HG03039 (cell line): ENCODE results near the gene PLCL2.

Experiments used
- ATAC-seq: cut with Tn5 transposase; IDR thresholded peaks from one replicate; pipeline ENCODE4 v1.9.1; 2021; ENCODE audit warnings: mild to moderate bottlenecking, moderate library complexity; ENCODE audit not compliant: unreplicated experiment

The PLCL2 gene

GRCh38 chr3:17065315-17065714 is 180.6 kb downstream of the PLCL2 start:
- no peak for ATAC-seq

DNA sequence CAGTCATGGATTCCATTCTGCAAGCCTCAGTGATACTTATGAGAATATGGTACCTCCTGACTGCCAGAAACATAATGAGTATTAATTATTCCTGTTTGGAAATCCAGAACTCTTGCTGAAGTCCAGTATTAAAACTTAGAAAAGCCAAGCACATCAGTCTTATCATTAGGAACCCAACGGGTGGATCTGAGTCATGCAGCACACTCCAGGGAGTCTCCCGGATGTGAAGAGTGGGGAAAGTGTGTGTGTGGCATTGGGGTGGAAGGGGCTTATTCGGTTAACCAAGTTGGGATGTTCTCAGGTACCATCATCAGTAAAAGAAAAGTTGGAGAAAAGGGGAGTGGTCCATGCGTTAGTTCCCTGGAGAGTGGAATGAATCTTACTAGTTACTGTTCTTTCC is 181.1 kb downstream of the PLCL2 start:
- ATAC-seq, result no peak

- ATAC-seq, result no peak
These were observed 185.0 kb downstream of the PLCL2 start for GRCh38 chr3:17069754-17070153.

DNA sequence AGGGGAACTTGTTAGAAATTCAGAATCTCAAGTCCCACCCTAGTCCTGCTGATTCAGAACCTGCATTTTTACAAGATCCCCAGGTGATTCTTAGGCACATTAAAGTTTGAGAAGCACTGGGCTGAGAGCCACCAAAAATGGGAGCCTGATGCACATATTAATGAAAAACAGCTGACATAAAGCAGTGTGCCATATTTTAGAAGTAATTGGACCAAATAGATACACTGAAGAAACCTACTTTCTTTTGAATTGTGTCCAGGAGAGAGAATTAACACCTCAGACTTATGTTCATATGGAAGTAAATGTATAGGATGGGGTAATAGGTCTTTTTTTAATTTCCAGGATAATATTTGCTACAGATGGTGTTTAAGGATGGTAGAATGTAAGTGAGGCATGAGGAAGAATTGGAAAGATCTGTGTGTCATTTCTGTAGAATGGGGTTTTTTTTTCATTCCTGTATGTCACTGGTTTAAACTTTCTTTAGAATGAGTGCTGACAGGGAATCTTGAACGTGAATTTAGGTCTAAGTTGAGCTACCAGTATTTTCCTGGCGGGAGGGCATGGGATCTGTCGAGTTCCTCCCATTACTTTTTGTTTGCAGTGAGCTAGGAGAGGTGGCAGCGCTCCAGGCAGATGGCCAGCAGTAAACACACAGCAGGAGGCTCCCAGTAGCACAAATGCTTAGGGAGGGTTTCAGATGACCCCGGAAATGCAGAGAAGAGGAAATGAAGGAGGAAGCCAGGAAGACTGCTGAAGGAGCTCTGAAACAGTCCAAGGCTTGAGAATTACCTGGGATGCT is 185.6 kb downstream of the PLCL2 start:
- no peak for ATAC-seq

DNA sequence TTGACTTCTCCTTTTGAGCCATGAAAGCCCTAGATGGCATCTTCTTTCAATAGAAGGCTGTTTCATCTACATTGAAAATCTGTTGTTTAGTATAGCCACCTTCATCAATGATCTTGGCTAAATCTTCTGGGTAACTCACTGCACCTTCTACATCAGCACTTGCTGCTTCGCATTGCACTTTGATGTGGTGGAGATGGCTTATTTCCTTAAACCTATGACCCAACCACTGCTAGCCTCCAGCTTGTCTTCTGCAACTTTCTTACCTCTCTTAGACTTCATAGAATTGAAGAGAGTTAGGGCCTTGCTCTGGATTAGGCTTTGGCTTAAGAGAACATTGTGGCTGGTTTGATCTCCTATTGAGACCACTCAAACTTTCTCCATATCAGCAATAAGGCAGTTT is 189.8 kb downstream of the PLCL2 start:
- no peak for ATAC-seq

DNA sequence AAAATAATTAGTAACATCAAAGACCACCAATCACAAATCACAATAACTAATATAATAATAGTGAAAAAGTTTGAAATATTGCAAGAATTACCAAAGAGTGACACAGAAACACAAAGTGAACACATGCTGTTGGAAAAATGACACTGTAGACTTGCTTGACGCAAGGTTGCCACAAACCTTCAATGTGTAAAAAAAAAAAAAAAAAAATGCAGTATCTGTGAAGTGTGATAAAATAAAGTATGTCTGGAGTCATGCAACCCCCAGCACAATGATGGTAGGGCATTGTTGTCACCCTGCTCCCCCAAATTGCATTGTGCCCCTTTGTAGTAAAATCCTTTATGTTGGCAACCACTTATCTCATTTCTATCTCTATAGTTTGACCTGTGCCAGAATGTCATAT is 190.6 kb downstream of the PLCL2 start:
- no peak for ATAC-seq

DNA sequence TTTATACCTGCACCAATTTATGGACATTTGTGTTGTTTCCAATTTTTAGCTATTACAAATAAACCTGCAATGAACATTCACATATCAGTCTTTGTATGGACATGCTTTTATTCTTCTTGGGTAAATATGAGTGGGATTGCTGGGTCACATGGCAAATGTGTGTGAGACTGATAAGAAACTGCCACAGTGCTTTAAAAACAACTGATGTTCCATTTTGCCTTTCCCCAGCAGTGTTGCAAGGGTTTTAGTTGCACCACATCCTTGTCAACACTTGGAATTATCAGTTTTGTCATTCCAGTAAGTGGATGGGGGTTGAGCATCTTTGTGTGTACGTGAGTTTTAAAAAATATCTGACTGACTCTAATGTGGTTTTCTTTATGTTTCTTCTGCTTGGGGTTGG is 191.2 kb downstream of the PLCL2 start:
- no peak for ATAC-seq

- no peak for ATAC-seq
These were observed 192.3 kb downstream of the PLCL2 start for GRCh38 chr3:17076940-17077605.

DNA sequence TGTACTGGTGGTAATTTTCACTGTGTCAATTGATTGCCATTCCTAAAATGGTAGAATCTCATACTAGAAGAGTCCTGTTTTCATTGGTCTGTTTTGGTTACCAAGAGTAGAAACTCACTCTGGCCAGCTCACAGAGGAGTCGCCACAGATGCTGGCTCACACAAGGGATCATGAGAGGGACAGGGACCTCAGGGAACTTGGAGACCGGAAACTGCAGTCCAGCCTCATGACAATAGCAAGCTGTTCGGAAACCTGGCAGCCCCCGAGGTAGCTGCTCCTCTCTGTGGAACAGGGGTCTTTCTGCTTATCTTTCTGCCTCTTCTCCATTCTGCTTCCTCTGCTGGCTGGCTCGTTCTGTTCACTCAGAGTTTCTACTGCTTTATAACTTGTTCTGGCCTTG is 192.9 kb downstream of the PLCL2 start:
- no peak for ATAC-seq

DNA sequence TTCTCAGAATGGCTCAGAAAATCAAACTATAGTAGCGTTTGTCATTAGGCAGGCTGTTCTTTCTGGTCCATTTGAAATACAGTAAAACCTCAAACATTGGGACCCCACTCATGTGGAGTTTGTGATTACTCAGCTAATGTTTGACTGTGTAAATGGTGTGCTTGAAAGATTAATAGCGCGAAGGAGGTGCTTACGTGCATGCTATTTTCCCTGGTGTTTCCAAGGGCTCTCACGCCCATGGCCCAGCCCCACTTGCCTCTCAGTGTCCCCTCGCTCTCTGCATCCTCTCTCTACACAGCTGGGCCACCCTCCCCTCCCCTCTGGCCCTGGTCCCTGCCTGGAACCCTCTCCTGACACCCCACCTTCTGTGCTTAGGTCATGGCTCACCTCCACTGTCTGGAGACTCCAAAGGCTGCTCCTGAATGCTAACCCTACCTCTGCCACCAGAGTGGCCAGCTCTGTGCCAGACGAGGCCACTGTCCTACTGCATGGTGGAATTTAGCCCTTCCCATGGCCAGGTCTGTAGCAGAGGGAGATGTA is 194.2 kb downstream of the PLCL2 start:
- no peak for ATAC-seq

DNA sequence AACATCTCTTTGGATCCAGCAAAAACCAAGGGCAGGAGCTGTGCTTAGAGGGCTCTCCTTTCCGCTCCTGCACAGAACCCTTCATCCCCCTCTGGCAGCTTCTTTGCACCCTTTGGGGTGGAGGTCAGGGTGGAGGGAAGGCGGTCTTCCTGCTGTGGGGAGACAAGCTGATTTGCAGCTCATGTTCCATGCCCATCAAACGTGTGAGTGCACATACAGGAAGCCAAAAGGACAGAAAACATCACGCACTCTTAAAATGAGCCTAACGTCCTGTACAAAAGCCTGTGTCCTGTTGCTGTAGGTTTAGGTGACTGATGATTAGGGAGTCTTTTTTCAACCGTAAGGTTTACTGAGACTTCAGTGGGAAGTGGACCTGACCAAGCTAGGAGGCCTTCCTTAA is 195.2 kb downstream of the PLCL2 start:
- no peak for ATAC-seq

DNA sequence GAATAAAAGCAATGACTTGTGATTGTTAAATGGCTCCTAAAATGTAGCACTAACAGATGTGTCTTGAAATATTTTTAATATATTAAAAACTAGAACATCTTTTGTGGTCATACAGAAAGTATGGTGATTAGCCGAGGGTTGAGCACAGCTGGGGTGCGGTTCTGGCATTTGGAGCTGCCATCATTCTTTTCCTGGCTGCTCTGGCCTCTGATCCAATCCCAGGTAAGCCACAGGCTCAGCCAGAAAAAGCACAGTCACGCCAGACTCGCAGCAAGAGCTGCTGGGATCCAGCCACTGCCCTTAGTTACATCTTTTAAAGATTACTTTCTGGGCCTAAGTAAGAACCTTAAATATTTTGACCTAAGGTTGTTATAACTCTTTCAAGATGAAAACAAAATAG is 196.8 kb downstream of the PLCL2 start:
- no peak for ATAC-seq

DNA sequence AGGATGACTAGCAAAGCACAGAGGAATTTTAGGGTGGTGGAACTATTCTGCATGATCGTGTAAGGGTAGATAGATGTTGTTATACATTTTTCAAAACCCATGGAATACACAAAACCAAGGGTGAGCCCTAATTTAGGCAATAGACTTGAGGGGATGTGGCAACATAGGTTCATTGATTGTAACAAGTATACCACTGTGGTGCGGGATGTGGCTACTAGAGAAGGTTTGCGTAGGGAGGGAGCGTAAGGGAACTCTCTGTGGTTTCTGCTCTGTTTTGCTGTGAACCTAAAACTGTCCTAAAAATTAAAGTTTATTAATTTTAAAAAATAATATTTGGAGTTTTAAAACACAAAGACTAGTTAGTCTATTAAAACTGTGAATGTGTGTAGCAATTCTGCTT is 202.8 kb downstream of the PLCL2 start:
- ATAC-seq, result no peak

DNA sequence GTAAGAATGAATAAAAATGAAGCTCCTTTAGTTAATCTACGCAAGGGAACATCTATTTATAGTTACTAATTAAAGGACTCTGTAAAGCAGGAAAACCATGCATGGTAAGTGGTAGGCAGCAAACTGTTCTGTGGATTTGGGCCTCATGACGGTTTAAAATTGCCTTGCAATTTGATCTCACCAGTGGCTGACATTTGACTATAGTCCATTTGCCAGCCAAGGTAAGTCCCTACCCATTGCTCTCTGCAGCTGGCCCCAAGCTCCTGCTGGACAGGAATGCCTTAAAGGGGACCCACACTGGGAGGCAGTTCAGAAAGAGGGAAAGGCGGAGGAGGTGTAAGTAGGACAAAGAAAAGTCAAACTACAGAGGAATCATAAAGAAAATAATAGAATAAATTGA is 203.3 kb downstream of the PLCL2 start:
- ATAC-seq, result no peak

- ATAC-seq, result no peak
These were observed 204.0 kb downstream of the PLCL2 start for GRCh38 chr3:17088602-17089313.

DNA sequence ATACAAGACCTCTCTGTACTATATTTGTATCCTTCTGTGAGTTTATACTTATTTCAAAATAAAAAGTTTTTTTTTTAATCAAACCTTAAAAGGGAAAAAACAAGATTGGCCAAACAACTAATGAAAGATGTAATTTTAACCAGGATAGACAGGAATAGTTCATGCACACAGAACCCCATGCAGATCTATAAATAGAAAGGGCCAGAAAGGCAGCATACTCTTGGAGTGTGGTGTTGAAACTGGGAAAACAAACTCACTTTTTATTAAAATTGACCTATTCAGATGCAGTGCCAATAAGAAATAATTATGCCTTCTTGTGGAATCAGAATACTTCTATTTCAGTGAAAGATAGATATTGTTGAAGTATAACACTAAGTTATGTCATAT is 204.6 kb downstream of the PLCL2 start:
- no peak for ATAC-seq

- ATAC-seq, result no peak
These were observed 205.7 kb downstream of the PLCL2 start for GRCh38 chr3:17090280-17090983.

- no peak for ATAC-seq
These were observed 207.3 kb downstream of the PLCL2 start for GRCh38 chr3:17091910-17092582.

DNA sequence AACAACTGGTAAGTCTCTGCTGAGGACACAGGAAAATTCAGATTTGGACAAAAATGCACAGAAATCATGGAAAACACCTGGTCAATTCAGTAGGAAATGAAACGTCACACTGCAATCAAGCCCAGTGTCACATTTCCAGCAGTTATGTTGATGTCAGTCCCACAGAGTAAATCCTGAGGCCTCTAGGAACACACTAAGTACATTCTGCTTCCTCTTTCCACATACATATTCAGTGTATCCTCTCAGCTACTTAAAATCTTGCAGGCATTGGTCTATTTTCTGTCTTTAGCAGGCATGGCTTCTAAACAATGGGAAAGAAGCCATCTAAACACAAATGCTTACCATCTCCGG is 207.8 kb downstream of the PLCL2 start:
- no peak for ATAC-seq

- no peak for ATAC-seq
These were observed 209.8 kb downstream of the PLCL2 start for GRCh38 chr3:17094551-17094950.

- no peak for ATAC-seq
These were observed 218.8 kb downstream of the PLCL2 start for GRCh38 chr3:17103579-17103978.
